Stimulated activated CD4-positive, alpha-beta T cell treated with anti-CD3 and anti-CD28 coated beads, Interleukin-1b, Interleukin-23, amount 100 ng/mL, for 48 hours (primary cell): ENCODE measurements around the gene UBTD1.
"Not testable (repeated sequence)": the region's sequence is repeated elsewhere in the genome, so short reads cannot be mapped to it uniquely, and the experiment has no call there.

Source experiments
- DNase-seq: peaks from one replicate; pipeline ENCODE4 v3.0.0-alpha.2; 2020

UBTD1 gene

GRCh38 chr10:97517096-97517750 is 18.5 kb downstream of the UBTD1 start:
- DNase-seq: no peak

- no peak for DNase-seq
These were observed 19.1 kb downstream of the UBTD1 start for GRCh38 chr10:97517778-97518300.

- no peak for DNase-seq
These were observed 19.7 kb downstream of the UBTD1 start for GRCh38 chr10:97518301-97519043.

GRCh38 chr10:97519342-97519741 is 20.6 kb downstream of the UBTD1 start:
- DNase-seq: no peak

- no peak for DNase-seq
These were observed 21.8 kb downstream of the UBTD1 start for GRCh38 chr10:97520520-97520919.

- no peak for DNase-seq
These were observed 22.4 kb downstream of the UBTD1 start for GRCh38 chr10:97520978-97521761.

- DNase-seq: no peak
These were observed 23.3 kb downstream of the UBTD1 start for GRCh38 chr10:97522071-97522470.

GRCh38 chr10:97522937-97523336 is 24.2 kb downstream of the UBTD1 start:
- no peak for DNase-seq

GRCh38 chr10:97525086-97525485 is 26.4 kb downstream of the UBTD1 start:
- no peak for DNase-seq

GRCh38 chr10:97525683-97526110 is 27.0 kb downstream of the UBTD1 start:
- DNase-seq: no peak

- DNase-seq: not testable (repeated sequence)
These were observed 30.2 kb downstream of the UBTD1 start for GRCh38 chr10:97528876-97529275.

GRCh38 chr10:97529685-97530465 is 31.2 kb downstream of the UBTD1 start:
- no peak for DNase-seq

GRCh38 chr10:97531401-97531986 is 32.8 kb downstream of the UBTD1 start:
- no peak for DNase-seq

- DNase-seq: no peak
These were observed 34.4 kb downstream of the UBTD1 start for GRCh38 chr10:97532935-97533671.

- no peak for DNase-seq
These were observed 35.2 kb downstream of the UBTD1 start for GRCh38 chr10:97533888-97534287.

- DNase-seq: peak; percentile 40
These were observed 36.1 kb downstream of the UBTD1 start for GRCh38 chr10:97534746-97535367.

- DNase-seq: no peak
These were observed 38.6 kb downstream of the UBTD1 start for GRCh38 chr10:97537186-97537869.

GRCh38 chr10:97538411-97538810 is 39.7 kb downstream of the UBTD1 start:
- no peak for DNase-seq

GRCh38 chr10:97538839-97539238 is 40.1 kb downstream of the UBTD1 start:
- no peak for DNase-seq

- DNase-seq: no peak
These were observed 40.9 kb downstream of the UBTD1 start for GRCh38 chr10:97539523-97540200.
